Aortic smooth muscle cell (primary cell): ENCODE data around the gene CCDC66. TPM values are rescaled to one million over a fixed set of nuclear protein-coding genes. Genes with fewer than 3 reads are reported as not detected.

Experiments used
- total RNA-seq: library from RNA; depleted of rRNA; stranded (reverse); fragments of >200 nt; gene quantifications from 2 replicates; pipeline ENCODE4 v1.2.3, GENCODE V29; 2014

The CCDC66 gene
- total RNA-seq = 22.7 and 25.4 TPM in 2 replicates

GRCh38 chr3:56556908-56557830, at the start of gene CCDC66:
CCDC66 (plus strand) TSS chr3:56557175; CDS start chr3:56557243, 68 bp downstream.

Other genes with a start within 250 kb of the CCDC66 start
- 0.37 and 0.53 TPM in 2 replicates for gene ERC2, start 88.7 kb upstream of the CCDC66 start, total RNA-seq
- 71.1 and 75.2 TPM in 2 replicates for gene TASOR, start 126.1 kb downstream of the CCDC66 start, total RNA-seq
- gene ARHGEF3, start 244.8 kb downstream of the CCDC66 start, total RNA-seq = 5.4 and 9.4 TPM in 2 replicates